ENCODE data around the gene GTF2A2.

GTF2A2 gene

GRCh38 chr15:59609730-59610712 is 47.3 kb downstream of the GTF2A2 start:
- no peak for DNase-seq (ENCODE audit: low read depth in 4 of 4, low spot score in 1 of 4)

GRCh38 chr15:59605994-59606393 is 51.3 kb downstream of the GTF2A2 start:
- no peak for DNase-seq (ENCODE audit: low read depth in 4 of 4, low spot score in 1 of 4)

- no peak for DNase-seq (ENCODE audit: low read depth in 4 of 4, low spot score in 1 of 4)
These were observed 58.9 kb downstream of the GTF2A2 start for GRCh38 chr15:59598461-59598860.

GRCh38 chr15:59596640-59597039 is 60.7 kb downstream of the GTF2A2 start:
- no peak for DNase-seq (ENCODE audit: low read depth in 4 of 4, low spot score in 1 of 4)

- no peak for DNase-seq (ENCODE audit: low read depth in 4 of 4, low spot score in 1 of 4)
These were observed 61.8 kb downstream of the GTF2A2 start for GRCh38 chr15:59595434-59595915.

- DNase-seq (ENCODE audit: low read depth in 4 of 4, low spot score in 1 of 4): no peak
These were observed 62.3 kb downstream of the GTF2A2 start for GRCh38 chr15:59594991-59595390.

- no peak for DNase-seq (ENCODE audit: low read depth in 4 of 4, low spot score in 1 of 4)
These were observed 62.8 kb downstream of the GTF2A2 start for GRCh38 chr15:59594493-59594942.

- no peak for DNase-seq (ENCODE audit: low read depth in 4 of 4, low spot score in 1 of 4)
These were observed 66.0 kb downstream of the GTF2A2 start for GRCh38 chr15:59591356-59591755.

GRCh38 chr15:59590027-59590426 is 67.3 kb downstream of the GTF2A2 start:
- no peak for DNase-seq (ENCODE audit: low read depth in 4 of 4, low spot score in 1 of 4)
